HG02571 (cell line): ENCODE measurements around the gene TSC22D1.
"Not testable (repeated sequence)": the region's sequence is repeated elsewhere in the genome, so short reads cannot be mapped to it uniquely, and the experiment has no call there.

ENCODE experiments used
- ATAC-seq: cut with Tn5 transposase; IDR thresholded peaks from one replicate; pipeline ENCODE4 v1.9.1; 2021; ENCODE audit warnings: mild to moderate bottlenecking, moderate library complexity; ENCODE audit not compliant: unreplicated experiment

Gene TSC22D1

DNA sequence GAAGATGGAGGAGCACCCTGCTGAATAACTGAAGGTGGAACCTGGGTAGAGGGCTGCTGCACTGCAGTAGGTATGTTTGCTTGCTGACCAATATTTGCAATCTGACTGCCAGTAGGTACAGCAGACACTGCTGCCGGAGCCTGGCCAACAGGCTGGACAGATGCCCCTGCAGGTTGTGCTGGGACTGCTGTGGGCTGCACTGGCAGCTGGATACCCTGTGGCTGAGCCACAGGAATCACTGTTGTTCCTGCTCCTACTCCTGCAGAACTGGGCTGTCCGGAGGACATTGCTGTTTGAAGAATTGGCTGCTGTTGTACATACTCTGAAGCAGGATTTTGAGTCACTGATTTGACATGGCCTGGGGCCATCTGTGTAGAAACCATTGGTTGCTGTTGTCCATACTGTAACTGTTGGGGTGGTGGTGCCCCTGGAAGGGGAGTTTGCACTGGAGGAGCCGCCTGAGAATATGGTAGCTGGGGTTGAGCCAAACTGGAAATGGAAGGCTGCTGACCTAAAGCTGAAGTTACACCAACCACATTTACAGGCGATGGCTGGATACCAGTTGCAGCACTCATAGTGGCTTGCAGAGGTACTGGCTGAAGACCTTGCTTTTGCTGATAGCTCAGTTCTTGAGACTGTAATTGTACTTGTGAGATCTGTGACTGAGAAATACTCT is 2.2 kb downstream of the TSC22D1 start:
- ATAC-seq: no peak

DNA sequence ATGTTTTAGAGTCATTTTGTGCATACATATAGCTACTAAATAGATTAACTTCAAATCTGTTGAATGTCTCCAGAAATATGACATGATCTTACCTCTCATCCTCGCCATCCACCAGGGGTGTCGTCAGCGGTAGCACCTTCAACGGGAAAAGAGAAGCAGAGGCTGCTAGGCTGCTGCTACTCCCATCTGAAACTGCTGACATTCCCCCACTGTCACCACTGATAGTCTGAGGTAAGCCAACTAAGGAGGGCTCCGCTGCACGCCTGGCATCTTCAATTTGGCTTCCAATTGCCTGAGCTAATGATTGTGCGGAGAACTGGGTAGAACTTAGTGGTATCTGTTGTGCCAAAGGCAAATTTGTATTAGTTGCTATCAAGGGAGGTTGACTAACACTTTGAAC is 3.1 kb downstream of the TSC22D1 start:
- ATAC-seq: no peak

DNA sequence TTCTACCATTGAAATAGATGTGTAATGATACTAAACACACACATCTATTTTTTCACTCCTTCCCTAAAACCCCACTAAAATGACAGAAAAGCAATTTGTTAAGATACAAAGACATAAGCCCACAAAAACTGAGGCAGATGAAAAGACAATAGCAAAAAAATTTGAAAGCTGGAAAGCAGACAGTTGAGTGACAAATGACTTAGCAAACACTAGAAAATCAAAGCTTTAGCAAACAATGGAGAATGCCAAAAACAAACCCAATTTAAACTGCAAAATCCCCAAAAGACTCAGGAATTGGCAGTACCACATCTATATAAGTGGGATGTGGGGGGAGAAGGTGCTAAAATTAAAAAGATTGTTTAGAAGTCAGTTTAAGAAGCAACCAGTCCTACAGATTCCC is 9.5 kb downstream of the TSC22D1 start:
- ATAC-seq: no peak

DNA sequence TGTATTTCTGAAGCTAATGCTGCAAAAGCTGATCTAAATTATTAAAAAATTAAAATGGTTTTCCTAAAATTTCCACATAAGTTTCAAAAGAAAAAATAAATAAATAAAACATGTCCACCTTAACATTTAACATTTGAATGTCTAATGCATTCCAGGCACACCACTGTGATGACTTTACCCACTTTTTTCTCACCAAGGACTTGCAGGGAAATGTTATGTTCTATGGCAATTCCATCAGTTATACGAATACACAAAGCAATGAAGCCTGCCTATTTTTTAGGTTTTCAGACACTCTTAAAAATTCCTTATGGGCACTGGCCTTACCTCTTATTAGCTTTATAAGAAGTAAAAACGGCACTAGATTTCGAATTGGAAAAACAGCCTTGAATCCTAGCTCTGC is 10.2 kb downstream of the TSC22D1 start:
- no peak for ATAC-seq

DNA sequence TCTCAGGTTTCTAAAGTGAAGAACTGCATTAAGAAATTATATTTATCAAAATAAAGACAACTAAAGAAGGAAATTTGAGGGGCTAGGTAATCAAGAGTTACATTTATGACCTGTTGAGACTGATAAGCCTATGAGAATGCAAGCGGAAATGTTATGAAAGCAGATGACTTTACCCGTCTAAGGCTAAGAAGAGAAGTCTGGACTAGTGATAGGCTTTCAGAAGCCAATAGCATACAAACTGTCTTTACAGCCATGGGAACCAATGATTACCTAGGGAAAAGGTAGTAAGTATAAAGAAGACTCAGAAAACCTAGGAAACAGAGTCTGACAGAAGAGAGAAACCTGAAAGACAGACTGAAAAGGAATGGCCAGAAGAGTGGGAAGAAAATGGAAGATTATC is 11.2 kb downstream of the TSC22D1 start:
- ATAC-seq: no peak

DNA sequence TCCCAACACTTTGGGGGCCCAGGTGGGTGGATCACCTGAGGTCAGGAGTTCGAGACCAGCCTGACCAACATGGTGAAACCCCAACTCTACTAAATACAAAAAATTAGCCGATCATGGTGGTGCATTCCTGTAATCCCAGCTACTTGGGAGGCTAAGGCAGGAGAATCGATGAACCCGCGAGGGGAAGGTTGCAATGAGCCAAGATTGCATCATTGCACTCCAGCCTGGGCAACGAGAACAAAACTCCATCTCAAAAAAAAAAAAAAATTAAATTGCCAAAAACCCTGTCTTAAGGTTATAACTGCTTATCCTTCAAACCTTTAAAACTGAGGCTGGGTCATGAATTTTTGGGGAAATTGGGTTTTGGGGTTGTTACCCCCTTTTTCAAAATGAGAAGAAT is 13.3 kb downstream of the TSC22D1 start:
- ATAC-seq: not testable (repeated sequence)

DNA sequence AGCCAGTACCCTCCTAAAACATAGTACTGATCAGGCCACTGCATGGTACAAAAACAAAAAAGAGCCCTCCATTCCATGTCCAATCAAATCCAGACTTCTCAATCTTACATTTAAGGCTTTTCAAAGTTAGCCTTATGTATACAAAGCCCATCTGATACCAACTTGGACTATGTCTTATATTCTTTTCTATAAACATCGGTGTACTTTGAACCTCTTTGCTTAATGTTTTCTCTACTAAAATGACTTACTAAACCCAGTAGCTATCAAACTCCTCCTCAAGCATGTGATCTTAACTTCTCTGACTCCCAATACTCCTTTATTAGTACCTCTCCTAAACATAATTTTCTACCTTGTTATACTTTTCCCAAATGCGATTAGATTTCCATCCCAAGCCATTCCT is 14.8 kb downstream of the TSC22D1 start:
- ATAC-seq: no peak

DNA sequence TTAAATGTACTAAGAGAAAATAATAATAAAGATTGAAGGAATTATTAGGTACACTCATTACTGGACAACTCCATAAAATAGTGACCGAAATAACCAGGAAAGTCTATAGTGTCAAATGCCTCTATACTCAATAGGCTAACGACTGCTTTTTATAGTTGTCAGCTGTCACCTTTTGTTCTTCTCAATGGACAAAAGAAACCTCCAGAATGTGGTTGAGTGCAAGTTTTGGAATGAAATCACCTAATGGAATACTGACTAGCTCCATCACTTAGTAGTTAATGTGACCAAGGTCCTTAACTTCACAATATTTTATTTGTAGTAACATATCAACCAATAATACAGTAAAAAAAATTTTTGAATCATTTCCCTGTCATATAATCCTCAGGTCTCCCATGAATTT is 18.1 kb downstream of the TSC22D1 start:
- no peak for ATAC-seq

DNA sequence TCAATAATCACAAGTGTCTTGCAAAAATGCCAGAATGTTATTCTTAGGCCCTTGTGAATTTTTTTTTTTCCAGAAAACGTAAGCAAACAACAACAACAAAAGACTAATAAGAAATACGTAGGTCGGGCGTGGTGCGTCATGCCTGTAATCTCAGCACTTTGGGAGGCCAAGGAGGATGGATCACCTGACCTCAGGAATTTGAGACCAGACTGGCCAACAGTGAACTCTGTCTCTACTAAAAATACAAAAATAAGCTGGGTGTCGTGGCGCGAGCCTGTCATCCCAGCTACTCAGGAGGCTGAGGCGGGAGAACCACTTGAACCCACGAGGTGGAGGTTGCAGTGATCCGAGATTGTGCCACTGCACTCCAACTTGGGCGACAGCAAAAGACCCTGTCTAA is 20.9 kb downstream of the TSC22D1 start:
- no peak for ATAC-seq

DNA sequence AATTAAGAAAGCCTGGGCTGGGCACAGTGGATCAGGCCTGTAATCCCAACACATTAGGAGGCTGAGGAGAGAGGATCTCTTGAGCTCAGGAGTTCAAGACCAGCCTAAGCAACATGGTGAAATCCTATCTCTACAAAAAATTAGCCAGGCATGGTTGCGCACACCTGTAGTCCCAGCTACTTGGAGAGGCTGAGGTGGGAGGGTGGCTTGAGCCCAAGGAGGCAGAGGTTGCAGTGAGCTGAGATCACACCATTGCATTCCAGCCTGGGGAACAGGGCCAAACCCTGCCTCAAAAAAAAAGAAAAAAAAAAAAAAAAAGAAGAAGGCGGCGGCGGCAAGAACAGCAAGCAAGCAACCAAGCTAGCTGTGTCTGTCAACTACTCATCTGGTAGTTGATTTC is 26.7 kb downstream of the TSC22D1 start:
- ATAC-seq: no peak

DNA sequence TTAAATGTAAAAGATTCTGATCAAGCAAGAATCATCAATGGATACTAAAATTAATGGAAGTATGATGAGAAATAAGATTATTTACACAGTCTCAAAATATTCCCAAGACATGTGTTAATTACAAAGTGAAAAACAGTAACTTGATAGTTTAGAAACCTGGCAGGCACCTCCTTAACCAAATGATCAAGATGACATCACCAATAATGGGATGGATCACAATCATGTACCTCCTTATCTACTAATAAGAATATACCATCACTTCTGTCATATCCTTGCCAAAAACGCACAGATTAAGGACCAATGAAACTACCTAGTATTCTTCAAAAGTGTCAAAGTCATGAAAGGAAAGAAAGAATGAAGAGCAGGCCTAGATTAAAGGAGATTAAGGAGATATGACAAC is 30.0 kb downstream of the TSC22D1 start:
- no peak for ATAC-seq

DNA sequence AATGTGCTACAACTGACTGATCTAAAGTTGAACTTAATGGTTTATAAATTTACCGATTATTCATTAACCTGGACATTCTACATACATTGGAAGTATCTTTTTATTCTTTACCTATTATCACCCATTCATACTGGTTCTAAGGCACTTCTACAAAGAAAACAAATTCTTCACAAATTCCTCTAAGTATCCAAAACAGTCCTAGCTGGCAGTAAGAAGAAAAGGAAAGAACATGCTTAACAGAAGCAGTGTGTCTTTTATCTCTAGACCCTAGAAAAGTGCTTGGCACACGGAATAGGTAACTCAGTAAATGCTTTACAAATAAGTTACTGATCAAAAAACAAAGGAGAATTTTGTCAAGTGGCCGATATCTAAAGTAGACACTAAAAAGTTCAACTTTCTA is 32.8 kb downstream of the TSC22D1 start:
- no peak for ATAC-seq

DNA sequence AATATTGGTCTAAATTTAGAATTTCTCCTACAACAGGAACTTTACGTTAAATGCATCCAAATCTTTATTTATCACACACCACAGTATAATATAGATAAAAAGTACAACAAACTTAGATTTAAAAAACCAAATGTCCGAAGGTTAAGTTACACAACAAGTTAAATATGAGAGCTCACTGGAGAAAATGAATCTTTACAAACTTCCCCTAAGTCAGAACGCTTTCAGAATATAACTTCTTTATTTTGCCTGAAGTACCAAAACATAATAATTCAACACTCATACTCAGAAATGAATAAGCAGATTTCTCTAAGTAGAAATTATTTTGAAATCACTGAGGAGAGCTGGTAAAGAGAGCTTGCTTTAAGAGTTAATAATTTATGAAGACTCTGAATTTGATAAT is 33.8 kb downstream of the TSC22D1 start:
- no peak for ATAC-seq

DNA sequence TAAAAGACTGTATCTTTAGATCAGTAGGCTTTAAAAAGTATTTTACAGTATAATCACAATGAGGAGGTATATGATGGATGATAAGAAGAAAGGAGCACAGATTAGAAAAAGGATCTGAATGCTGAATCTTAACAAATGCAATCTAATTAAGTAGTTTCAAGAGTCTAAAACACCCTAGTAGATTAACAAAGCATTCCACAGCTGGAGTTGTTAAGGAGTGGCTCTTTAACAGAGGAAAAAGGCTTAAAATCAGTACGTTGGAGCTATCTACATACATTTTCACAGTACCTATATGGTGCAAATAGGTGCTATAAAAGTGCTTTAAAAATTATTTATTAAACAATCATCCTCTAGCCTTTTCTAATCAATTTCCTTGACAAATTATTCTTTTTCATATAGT is 34.5 kb downstream of the TSC22D1 start:
- no peak for ATAC-seq

DNA sequence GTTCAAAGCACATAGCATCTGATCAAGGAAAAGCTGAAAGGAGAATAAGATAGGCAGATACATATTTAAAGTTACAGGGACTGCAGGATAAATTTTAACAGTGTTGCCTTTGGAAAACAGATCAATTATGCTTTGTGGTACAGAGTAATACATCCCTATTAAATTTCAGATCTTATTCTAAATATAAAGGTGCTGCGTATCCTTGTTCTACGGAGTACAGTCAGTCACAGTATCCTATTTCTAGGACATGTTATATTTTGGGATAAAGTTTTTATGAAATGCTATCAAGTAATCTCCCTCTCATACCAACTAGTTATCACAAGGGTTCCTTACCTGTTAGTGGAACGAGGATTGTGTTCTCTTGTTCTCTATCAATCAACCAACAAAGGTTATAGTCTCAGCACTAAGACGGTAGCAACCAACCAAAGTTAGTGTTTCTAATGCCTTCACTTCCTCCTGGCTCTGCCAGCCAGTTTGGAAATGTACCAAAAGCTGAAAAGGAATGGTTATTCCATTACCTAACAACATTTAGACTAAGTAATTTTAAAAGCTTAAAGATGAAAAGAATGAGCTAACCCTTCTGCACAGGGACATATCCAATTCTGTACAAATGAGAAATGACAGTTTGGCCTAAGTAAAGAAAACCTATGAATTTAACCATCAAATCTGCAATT is 35.2 kb downstream of the TSC22D1 start:
- no peak for ATAC-seq

DNA sequence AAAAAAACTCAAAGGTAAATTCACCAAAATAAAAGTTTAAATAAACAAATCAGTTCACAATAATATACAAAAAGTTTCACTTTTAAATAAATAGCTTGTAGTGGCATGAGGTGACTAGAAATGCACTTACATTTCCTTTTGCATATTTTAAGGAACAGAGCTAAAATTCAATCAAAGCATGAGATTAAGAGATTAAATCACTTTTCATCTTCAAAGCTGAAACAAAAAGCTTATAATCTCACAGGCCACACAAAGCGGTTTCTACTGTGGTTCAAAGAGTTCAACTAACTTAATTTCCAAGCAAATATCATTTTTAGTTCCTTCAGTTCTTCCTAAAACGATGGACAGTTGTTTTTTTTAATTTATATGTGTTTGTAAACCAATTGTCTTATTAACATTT is 38.9 kb downstream of the TSC22D1 start:
- ATAC-seq: no peak

DNA sequence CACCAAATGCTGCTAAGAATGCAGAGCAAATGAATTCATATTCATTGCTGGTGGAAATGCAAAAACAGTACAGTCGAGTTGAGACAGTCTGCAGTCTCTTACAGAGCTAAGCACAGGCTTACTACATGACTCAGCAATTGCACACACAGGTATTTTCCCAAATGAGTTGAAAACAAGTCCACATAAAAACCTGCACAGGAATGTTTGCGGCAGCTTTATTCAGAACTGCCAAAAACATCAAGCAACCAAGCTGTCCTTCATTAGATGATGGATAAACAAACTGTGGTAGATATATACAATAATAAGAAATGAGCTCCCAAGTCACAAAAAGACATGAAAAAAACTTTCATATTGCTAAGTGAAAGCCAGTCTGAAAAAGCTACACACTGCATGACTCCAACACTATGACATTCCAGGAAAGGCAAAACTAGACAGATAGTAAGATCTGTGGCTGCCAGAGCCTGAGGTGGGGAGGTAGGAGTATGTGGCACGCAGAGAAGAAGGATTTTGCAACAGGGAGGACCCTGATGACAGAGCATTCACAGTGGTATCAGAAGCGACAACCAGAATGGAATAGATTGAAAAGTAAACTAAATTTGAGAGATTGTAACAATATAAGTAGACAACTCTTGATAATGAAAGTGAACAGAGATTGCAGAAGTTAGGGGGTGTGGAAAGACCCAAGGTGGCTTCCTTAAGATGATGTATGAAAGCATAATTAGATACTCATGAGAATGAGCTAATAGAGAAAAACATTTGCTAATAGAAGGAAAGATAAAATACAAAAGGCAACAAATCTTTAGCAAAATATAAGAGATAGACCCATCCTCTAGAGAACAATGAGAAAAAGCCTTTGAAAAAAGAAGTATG is 52.7 kb downstream of the TSC22D1 start:
- ATAC-seq: no peak

DNA sequence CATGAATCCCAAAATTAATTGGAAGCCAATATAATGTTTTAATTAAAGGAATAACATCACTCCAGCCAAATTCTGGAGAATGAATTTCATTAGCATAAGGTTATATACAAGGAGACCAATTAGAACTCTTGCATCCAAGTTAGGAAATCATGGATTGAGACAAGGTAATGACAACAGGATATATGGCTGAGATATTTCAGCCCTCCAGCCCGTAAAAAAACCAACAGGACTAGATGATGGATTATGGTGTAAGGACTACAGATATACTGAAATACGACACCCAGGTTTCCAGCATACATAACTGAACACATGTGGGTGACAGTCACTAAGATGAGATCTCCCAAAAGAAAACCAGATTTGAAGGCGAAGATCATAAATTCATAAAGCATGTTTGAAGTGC is 56.5 kb downstream of the TSC22D1 start:
- ATAC-seq: no peak

DNA sequence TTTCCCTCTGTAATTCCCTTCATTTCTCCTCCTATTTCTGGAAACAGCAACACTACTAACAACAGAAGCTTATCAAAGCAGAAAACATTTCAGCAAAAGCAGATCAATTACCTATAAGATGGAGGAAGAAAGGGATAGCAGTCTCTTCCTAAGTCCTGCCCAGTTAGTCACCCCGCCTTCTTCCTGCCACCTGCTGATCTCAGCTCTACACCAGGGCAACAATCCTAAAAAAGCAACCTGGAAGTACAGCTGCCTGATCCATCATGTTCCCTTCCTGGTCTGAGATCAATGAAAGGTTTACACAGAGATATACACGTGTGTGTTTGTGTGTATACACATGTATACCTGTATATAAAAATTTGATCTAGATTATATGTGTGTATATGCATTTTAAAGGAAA is 59.4 kb downstream of the TSC22D1 start:
- no peak for ATAC-seq

DNA sequence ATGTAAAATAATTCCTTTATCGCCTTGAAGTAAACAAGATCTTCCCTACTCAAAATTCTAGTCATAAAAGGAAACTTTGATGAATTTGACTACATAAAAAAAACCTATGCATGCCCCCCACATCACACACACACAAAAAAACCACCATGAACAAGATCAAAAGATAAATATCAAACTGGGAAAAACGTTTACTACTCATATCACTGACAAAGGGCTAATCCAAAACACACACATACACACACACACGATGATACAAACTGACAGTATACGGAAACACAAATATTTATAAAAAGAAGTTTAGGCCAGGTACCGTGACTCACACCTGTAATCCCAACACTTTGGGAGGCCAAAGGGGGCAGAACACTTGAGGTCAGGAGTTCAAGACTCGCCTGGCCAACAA is 61.9 kb downstream of the TSC22D1 start:
- no peak for ATAC-seq

DNA sequence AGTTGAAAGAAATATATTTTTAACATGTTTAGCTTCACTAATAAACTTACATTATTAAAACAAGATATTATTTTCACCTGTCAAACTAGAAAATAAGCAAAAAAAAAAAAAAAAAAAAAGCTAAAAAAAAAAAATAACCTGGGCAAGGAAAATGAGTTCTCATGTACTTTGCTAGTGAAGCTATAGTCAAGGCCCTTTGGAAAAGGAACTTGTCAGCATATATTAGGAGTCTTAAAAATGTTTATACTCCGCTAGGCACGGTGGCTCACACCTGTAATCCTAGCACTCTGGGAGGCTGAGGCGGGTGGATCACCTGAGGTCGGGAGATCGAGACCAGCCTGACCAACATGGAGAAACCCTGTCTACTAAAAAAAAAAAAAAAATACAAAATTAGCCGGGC is 66.3 kb downstream of the TSC22D1 start:
- not testable (repeated sequence) for ATAC-seq

DNA sequence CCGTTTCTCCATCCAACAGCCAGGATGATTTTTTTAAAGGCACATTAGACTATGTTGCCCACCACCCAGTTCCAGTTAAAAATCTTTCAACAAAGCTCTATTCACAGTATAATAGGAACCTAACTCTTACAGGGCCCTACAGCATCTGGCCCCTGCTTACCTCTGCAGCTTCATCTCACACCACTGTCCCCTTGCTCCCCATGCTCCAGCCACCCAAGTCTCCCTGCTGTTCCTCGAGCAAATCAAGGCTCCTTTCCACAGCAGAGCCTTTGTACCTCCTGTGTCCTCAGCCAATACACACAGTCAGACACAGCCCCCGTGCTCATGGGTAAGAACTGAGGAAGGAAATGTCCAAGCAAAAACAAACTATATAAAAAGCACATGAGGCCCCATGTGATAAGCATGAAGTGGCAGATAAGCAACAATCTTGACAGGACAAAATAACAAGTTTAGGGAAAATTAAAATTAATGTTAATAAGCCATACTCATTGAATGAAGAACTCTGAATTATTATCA is 67.5 kb downstream of the TSC22D1 start:
- ATAC-seq: no peak
